Glutamatergic neuron (in vitro differentiated cells): ENCODE measurements around the gene LMBR1. TPM values are rescaled to one million over a fixed set of nuclear protein-coding genes. Genes with fewer than 3 reads are reported as not detected.
"Not testable (repeated sequence)": the region's sequence is repeated elsewhere in the genome, so short reads cannot be mapped to it uniquely, and the experiment has no call there.

ENCODE experiments used
- DNase-seq: peaks from one replicate; pipeline ENCODE4 v3.0.0; 2022
- H3K27ac Mint-ChIP-seq: one replicate; pipeline ENCODE4 v1.8.0; 2020; ENCODE audit warnings: mild to moderate bottlenecking, mixed read lengths, inconsistent platforms; ENCODE audit not compliant: unreplicated experiment
- H3K27me3 Mint-ChIP-seq: one replicate; pipeline ENCODE4 v1.8.0; 2020; ENCODE audit warnings: mild to moderate bottlenecking, moderate library complexity, mixed read lengths, inconsistent platforms; ENCODE audit not compliant: unreplicated experiment
- H3K36me3 Mint-ChIP-seq: one replicate; pipeline ENCODE4 v1.8.0; 2020; ENCODE audit warnings: mild to moderate bottlenecking, mixed read lengths, inconsistent platforms; ENCODE audit not compliant: unreplicated experiment
- H3K4me1 Mint-ChIP-seq: one replicate; pipeline ENCODE4 v1.8.0; 2020; ENCODE audit warnings: mild to moderate bottlenecking, low read depth, mixed read lengths, inconsistent platforms; ENCODE audit not compliant: unreplicated experiment
- H3K4me3 Mint-ChIP-seq: one replicate; pipeline ENCODE4 v1.8.0; 2020; ENCODE audit warnings: mild to moderate bottlenecking, mixed read lengths, inconsistent platforms; ENCODE audit not compliant: unreplicated experiment
- H3K9me3 Mint-ChIP-seq: one replicate; pipeline ENCODE4 v1.8.0; 2020; ENCODE audit warnings: mild to moderate bottlenecking, moderate library complexity, mixed read lengths, inconsistent platforms; ENCODE audit not compliant: unreplicated experiment
- long read RNA-seq: library from polyadenylated mRNA; unstranded; transcript quantifications from one replicate; pipeline ENCODE4 v2.0.0, GENCODE V29; 2020; ENCODE audit not compliant: unreplicated experiment
- total RNA-seq: library from RNA; stranded (reverse); fragmentation: NEBNext Ultra II Directional; extraction: Animal tissue kit (Norgen Biotek cat#: 25700); gene quantifications from one replicate; pipeline ENCODE4 v1.2.1, GENCODE V29; 2021; ENCODE audit not compliant: unreplicated experiment
- TF ChIP-seq, protein P1 (sequence below): fragments of 200-600 bp; sonication (generic); IDR thresholded peaks from one replicate; pipeline ENCODE4 v1.5.0; 2021; ENCODE audit not compliant: partially characterized antibody, unreplicated experiment

The LMBR1 gene, protein sequence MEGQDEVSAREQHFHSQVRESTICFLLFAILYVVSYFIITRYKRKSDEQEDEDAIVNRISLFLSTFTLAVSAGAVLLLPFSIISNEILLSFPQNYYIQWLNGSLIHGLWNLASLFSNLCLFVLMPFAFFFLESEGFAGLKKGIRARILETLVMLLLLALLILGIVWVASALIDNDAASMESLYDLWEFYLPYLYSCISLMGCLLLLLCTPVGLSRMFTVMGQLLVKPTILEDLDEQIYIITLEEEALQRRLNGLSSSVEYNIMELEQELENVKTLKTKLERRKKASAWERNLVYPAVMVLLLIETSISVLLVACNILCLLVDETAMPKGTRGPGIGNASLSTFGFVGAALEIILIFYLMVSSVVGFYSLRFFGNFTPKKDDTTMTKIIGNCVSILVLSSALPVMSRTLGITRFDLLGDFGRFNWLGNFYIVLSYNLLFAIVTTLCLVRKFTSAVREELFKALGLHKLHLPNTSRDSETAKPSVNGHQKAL
- total RNA-seq = 41.0 TPM
- long read RNA-seq, full-length matches to known transcripts = 4 of 6 reads
- long read RNA-seq, partial matches to known transcripts = 0 of 6 reads
- long read RNA-seq, other reads (novel, unspliced or antisense) = 2 of 6 reads

DNA sequence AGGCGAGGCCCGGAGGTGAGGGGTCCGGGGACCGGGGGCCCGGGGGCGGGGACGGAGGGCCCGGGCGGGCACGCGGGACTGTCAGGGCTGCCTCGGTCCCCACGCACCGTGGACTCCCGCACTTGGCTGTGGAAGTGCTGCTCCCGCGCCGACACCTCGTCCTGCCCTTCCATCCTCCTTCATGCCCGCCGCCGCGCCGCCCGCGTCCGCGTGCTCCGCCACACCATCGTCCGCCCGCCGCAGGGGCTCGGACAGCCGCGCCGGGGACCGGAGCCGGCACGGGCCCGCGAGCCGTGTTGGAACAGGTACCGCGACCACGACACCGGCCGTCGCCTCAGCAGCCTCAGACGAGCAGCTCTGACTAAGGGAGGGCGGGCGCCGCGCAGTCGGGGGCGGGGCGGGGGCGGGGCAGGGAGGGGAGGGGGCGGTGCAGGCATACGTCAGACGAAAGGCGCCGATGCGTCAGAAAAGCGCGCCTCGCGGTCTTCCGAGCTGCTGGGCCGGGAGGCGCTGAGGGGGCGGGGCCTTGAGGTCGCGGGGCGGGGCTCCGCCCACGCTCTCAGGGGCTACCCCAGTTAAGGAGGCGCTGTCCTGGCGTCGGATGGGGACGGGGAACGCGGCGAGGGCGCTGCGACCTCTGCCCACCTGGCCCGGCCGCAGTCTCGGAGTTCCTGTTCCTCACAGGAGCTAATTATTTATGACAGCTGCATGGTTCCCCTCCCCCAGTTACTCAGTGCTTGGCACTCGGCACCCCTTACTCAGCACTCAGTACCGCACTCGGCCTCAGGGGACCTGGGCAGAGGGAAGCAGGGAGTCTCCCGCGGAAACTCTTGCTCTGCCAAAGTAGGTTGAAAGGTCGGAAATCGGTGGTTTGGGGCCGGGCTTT lies at the start of gene LMBR1:
LMBR1 (minus strand) TSS at position 363 of the 886 bp plus-strand sequence; CDS start at position 173, 190 bp downstream.
- Mint-ChIP-seq H3K36me3 (peaks cover 4% of the 10 kb centered on the region), H3K9me3 (peaks cover 2% of the 10 kb centered on the region), H3K4me3 (peak within 1 kb of the TSS; percentile 90), H3K27me3 (peaks cover 4% of the 10 kb centered on the region), H3K27ac (peak within 1 kb of the TSS; percentile 55), H3K4me1 (no peaks in the 10 kb centered on the region)
- DNase-seq = peak; percentile 96
- TF ChIP-seq, protein P1, sequence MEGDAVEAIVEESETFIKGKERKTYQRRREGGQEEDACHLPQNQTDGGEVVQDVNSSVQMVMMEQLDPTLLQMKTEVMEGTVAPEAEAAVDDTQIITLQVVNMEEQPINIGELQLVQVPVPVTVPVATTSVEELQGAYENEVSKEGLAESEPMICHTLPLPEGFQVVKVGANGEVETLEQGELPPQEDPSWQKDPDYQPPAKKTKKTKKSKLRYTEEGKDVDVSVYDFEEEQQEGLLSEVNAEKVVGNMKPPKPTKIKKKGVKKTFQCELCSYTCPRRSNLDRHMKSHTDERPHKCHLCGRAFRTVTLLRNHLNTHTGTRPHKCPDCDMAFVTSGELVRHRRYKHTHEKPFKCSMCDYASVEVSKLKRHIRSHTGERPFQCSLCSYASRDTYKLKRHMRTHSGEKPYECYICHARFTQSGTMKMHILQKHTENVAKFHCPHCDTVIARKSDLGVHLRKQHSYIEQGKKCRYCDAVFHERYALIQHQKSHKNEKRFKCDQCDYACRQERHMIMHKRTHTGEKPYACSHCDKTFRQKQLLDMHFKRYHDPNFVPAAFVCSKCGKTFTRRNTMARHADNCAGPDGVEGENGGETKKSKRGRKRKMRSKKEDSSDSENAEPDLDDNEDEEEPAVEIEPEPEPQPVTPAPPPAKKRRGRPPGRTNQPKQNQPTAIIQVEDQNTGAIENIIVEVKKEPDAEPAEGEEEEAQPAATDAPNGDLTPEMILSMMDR = peak; percentile 76

DNA sequence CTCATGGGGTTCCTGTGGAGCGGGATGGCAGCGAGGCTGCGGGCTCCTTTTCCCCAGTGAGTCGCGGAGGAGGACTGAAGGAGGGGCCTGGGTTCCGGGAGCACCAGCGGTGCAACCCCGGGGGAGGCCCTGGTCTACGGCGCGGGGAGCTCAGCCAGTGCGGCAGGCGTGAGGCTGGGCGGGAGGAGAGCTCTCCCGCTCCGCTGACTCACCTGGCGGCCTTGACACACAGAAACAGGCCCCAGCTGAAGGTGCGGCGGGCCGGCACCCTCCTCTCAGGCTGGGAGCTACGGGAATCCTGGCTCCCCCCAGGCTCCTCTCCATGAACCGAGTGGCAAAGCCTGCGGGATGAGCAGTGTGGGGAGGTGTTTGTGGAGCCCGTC lies 49.7 kb upstream of the LMBR1 start:
- no peak overlapping the region for H3K27ac Mint-ChIP-seq
- H3K36me3 Mint-ChIP-seq = peaks cover 13% of the 10 kb centered on the region
- peaks cover 11% of the 10 kb centered on the region for H3K4me1 Mint-ChIP-seq
- no peak for DNase-seq
- peaks cover 4% of the 10 kb centered on the region for H3K9me3 Mint-ChIP-seq
- H3K27me3 Mint-ChIP-seq = peaks cover 10% of the 10 kb centered on the region
- TF ChIP-seq, protein P1 = no peak
- no peak overlapping the region for H3K4me3 Mint-ChIP-seq

DNA sequence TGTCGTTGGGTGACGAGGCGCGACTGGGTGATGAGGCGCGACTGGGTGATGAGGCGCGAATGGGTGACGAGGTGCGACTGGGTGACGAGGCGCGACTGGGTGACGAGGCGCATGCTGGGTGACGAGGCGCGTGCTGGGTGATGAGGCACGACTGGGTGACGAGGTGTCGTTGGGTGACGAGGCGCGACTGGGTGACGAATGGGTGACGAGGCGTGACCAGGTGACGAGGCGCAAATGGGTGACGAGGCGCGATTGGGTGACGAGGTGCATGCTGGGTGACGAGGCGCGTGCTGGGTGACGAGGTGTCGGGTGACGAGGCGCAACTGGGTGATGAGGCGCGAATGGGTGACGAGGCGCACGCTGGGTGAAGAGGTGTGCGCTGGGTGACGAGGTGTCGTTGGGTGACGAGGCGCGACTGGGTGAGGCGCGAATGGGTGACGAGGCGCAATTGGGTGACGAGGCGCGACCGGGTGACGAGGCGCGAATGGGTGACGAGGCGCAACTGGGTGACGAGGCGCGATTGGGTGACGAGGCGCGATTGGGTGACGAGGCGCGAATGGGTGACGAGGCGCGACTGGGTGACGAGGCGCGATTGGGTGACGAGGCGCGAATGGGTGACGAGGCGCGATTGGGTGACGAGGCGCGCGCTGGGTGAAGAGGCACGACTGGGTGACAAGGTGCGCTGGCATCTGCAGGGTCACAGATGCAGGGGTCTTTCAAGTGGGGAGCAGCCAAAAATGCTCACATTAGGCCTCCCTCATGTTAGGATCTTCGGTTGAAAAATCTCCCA lies 48.6 kb upstream of the LMBR1 start:
- no peak for DNase-seq
- H3K4me3 Mint-ChIP-seq = no peak overlapping the region
- no peak overlapping the region for H3K27ac Mint-ChIP-seq
- TF ChIP-seq, protein P1 = no peak
- H3K4me1 Mint-ChIP-seq = peaks cover 11% of the 10 kb centered on the region
- H3K36me3 Mint-ChIP-seq = peaks cover 13% of the 10 kb centered on the region
- H3K27me3 Mint-ChIP-seq = peaks cover 10% of the 10 kb centered on the region
- H3K9me3 Mint-ChIP-seq = peaks cover 2% of the 10 kb centered on the region

DNA sequence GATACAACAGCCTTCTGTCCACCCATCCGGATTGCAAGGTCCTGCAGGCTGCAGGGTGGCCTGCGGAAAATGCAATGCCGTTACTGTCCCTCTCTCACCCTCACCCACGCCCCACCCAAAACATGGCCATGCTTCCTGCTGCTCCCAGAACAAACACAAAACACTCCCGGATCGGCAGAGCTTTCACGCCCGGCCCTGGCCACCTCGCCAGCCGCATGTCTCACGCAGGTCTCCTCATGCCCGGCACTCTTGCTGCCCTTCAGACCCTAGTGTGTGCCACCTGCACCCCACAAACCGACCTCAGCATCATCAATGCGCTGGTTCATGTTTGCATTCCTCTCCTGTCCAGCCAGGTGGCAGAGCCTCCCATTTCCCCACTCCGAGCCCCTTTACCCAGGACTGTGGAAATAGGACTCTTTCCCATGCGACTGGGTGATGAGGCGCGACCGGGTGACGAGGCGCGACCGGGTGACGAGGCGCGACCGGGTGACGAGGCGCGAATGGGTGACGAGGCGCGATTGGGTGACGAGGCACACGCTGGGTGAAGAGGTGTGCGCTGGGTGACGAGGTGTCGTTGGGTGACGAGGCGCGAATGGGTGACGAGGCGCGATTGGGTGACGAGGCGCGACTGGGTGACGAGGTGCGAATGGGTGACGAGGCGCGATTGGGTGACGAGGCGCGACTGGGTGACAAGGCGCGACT lies 47.6 kb upstream of the LMBR1 start:
- H3K9me3 Mint-ChIP-seq = peaks cover 2% of the 10 kb centered on the region
- TF ChIP-seq, protein P1 = no peak

DNA sequence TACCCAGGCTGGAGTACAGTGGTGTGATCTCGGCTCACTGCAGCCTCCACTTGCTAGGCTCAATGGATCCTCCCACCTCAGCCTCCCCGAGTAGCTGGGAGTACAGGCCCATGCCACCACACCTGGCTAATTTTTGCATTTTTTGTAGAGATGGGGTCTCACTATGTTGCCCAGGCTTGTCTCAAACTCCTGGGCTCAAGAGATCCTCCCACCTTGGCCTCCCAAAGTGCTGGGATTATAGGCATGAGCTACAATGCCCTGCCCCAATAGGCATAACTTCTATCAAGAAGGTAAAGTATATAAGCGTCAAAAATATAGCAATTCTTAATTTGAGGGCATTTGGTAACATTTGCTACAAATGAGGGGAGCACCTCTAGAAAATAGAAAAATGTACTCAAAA lies 43.8 kb upstream of the LMBR1 start:
- H3K27ac Mint-ChIP-seq, H3K4me1 Mint-ChIP-seq, DNase-seq, H3K27me3 Mint-ChIP-seq, H3K9me3 Mint-ChIP-seq, H3K4me3 Mint-ChIP-seq: not testable (repeated sequence)
- H3K36me3 Mint-ChIP-seq = peaks cover 12% of the 10 kb centered on the region

More for the DNA sequence above, 47.6 kb upstream of the LMBR1 start:
- Mint-ChIP-seq H3K27me3 (peaks cover 10% of the 10 kb centered on the region), H3K4me3 (no peak overlapping the region), H3K4me1 (peaks cover 11% of the 10 kb centered on the region), H3K36me3 (peaks cover 13% of the 10 kb centered on the region), H3K27ac (no peak overlapping the region)
- DNase-seq = no peak
